Trophoblast cell (in vitro differentiated cells and primary cell): ENCODE measurements around the gene ATP6V0D1.

ENCODE experiments used
- DNase-seq, 2 donors: peaks; one replicate each; pipeline ENCODE4 v3.0.0-alpha.2; 2016
- H2AFZ ChIP-seq: 2 replicates; pipeline ENCODE4 v1.6.1; 2013; ENCODE audit warnings: low read length, moderate library complexity, mild to moderate bottlenecking; ENCODE audit not compliant: insufficient read depth, poor library complexity
- H2AK5ac ChIP-seq: 2 replicates; pipeline ENCODE4 v1.6.1; 2013; ENCODE audit warnings: mild to moderate bottlenecking, low read length
- H2BK120ac ChIP-seq: 2 replicates; pipeline ENCODE4 v1.6.1; 2013; ENCODE audit warnings: low read length, mild to moderate bottlenecking, moderate library complexity; ENCODE audit not compliant: insufficient read depth, poor library complexity
- H2BK12ac ChIP-seq: 2 replicates; pipeline ENCODE4 v1.6.1; 2013; ENCODE audit warnings: mild to moderate bottlenecking, low read length, moderate library complexity
- H2BK5ac ChIP-seq: 2 replicates; pipeline ENCODE4 v1.6.1; 2013; ENCODE audit warnings: low read length, low read depth, moderate library complexity, mild to moderate bottlenecking; ENCODE audit not compliant: poor library complexity
- H3K14ac ChIP-seq: 2 replicates; pipeline ENCODE4 v1.6.1; 2013; ENCODE audit warnings: mild to moderate bottlenecking, low read length
- H3K18ac ChIP-seq: 2 replicates; pipeline ENCODE4 v1.6.1; 2013; ENCODE audit warnings: mild to moderate bottlenecking, low read length
- H3K23ac ChIP-seq: 2 replicates; pipeline ENCODE4 v1.6.1; 2013; ENCODE audit warnings: low read length
- H3K27ac ChIP-seq: 2 replicates; pipeline ENCODE4 v1.5.1; 2013; ENCODE audit warnings: low read depth, mild to moderate bottlenecking, inconsistent platforms, low read length, moderate library complexity
- H3K27me3 ChIP-seq: 2 replicates; pipeline ENCODE4 v1.6.1; 2013; ENCODE audit warnings: inconsistent platforms, mild to moderate bottlenecking, low read length, moderate library complexity; ENCODE audit not compliant: insufficient read depth
- H3K36me3 ChIP-seq, 2 experiments: 1 replicate in 1 of 2; 2 replicates in 1 of 2; pipeline ENCODE4 v1.6.1; 2013; ENCODE audit warnings: low read length in 2 of 2, mild to moderate bottlenecking in 2 of 2, moderate library complexity in 1 of 2; ENCODE audit not compliant: insufficient read depth in 2 of 2, control insufficient read depth in 1 of 2
- H3K4ac ChIP-seq: 2 replicates; pipeline ENCODE4 v1.6.1; 2013; ENCODE audit warnings: low read depth, mild to moderate bottlenecking, low read length, moderate library complexity
- H3K4me1 ChIP-seq, 2 experiments: 1 replicate in 1 of 2; 2 replicates in 1 of 2; pipeline ENCODE4 v1.6.1; 2013; ENCODE audit warnings: low read length in 2 of 2, mild to moderate bottlenecking in 2 of 2, moderate library complexity in 1 of 2; ENCODE audit not compliant: insufficient read depth in 2 of 2, control insufficient read depth in 1 of 2
- H3K4me2 ChIP-seq: 2 replicates; pipeline ENCODE4 v1.6.1; 2013; ENCODE audit warnings: inconsistent platforms, mild to moderate bottlenecking, low read length, moderate library complexity
- H3K4me3 ChIP-seq: 2 replicates; pipeline ENCODE4 v1.5.1; 2013; ENCODE audit warnings: mild to moderate bottlenecking, low read depth, low read length, inconsistent platforms
- H3K79me1 ChIP-seq: one replicate; pipeline ENCODE4 v1.6.1; 2013; ENCODE audit warnings: low read length
- H3K79me2 ChIP-seq: 2 replicates; pipeline ENCODE4 v1.6.1; 2013; ENCODE audit warnings: low read length, mild to moderate bottlenecking; ENCODE audit not compliant: control insufficient read depth, insufficient read depth, poor library complexity
- H3K9ac ChIP-seq: 2 replicates; pipeline ENCODE4 v1.6.1; 2013; ENCODE audit warnings: mild to moderate bottlenecking, low read length
- H3K9me3 ChIP-seq: 2 replicates; pipeline ENCODE4 v1.6.1; 2013; ENCODE audit warnings: low read depth, mild to moderate bottlenecking, control low read depth, inconsistent platforms, low read length; ENCODE audit not compliant: insufficient read depth
- H4K12ac ChIP-seq: 2 replicates; pipeline ENCODE4 v1.6.1; 2013; ENCODE audit warnings: low read depth, mild to moderate bottlenecking, low read length, moderate library complexity
- H4K8ac ChIP-seq: 2 replicates; pipeline ENCODE4 v1.6.1; 2013; ENCODE audit warnings: low read depth, mild to moderate bottlenecking, low read length, moderate library complexity
- H4K91ac ChIP-seq: one replicate; pipeline ENCODE4 v1.6.1; 2013; ENCODE audit warnings: low read depth, mild to moderate bottlenecking, low read length, moderate library complexity
- WGBS: extraction: QIAGEN DNeasy Blood & Tissue Kit; methylation state at CpG from one replicate; pipeline ENCODE4 v1.1.7; 2013; ENCODE audit warnings: missing lambda C conversion rate; ENCODE audit not compliant: insufficient read length, insufficient coverage; ENCODE audit errors: extremely low coverage; 5-methylcytosine and 5-hydroxymethylcytosine counted together

The ATP6V0D1 gene

GRCh38 chr16:67463059-67463458 lies 17.9 kb downstream of the ATP6V0D1 start:
- Histone ChIP-seq H2BK120ac (no peak overlapping the region), H3K4me1 (peaks cover 3 to 4% of the 10 kb centered on the region in 2 experiments), H4K12ac (no peak overlapping the region), H3K36me3 (peaks cover 13 to 19% of the 10 kb centered on the region in 2 experiments), H3K79me1 (no peaks in the 10 kb centered on the region), H2AK5ac (no peak overlapping the region), H4K91ac (no peak overlapping the region), H3K79me2 (no peaks in the 10 kb centered on the region), H3K4me3 (no peak overlapping the region), H3K23ac (no peak overlapping the region), H3K18ac (no peak overlapping the region), H2BK12ac (no peak overlapping the region), H3K4me2 (no peak overlapping the region), H3K27ac (no peak overlapping the region), H3K9me3 (no peaks in the 10 kb centered on the region), H3K9ac (no peak overlapping the region), H2BK5ac (no peak overlapping the region), H3K27me3 (no peaks in the 10 kb centered on the region), H3K4ac (no peak overlapping the region), H4K8ac (no peak overlapping the region), H3K14ac (no peak overlapping the region), H2AFZ (no peak overlapping the region)
- WGBS = no CpG with 5 or more reads among the region's 5 CpGs
- DNase-seq = no peak

- Histone ChIP-seq H3K4me2 (no peak overlapping the region), H4K12ac (no peak overlapping the region), H3K4me3 (no peak overlapping the region), H3K27me3 (no peaks in the 10 kb centered on the region), H3K9me3 (no peaks in the 10 kb centered on the region), H2BK12ac (no peak overlapping the region), H2AK5ac (no peak overlapping the region), H2AFZ (no peak overlapping the region), H3K4me1 (peaks cover 3 to 4% of the 10 kb centered on the region in 2 experiments), H3K23ac (no peak overlapping the region), H3K14ac (no peak overlapping the region), H4K91ac (no peak overlapping the region), H3K4ac (no peak overlapping the region), H3K9ac (no peak overlapping the region), H3K36me3 (peaks cover 16 to 21% of the 10 kb centered on the region in 2 experiments), H3K18ac (no peak overlapping the region), H3K79me2 (no peaks in the 10 kb centered on the region), H3K27ac (no peak overlapping the region), H4K8ac (no peak overlapping the region), H2BK120ac (no peak overlapping the region), H3K79me1 (no peaks in the 10 kb centered on the region), H2BK5ac (no peak overlapping the region)
- no CpG with 5 or more reads among the region's 5 CpGs for WGBS
- DNase-seq = no peak
These were observed 18.7 kb downstream of the ATP6V0D1 start for GRCh38 chr16:67462279-67462655.

GRCh38 chr16:67461600-67462278 lies 19.2 kb downstream of the ATP6V0D1 start:
- Histone ChIP-seq H3K18ac (no peak overlapping the region), H2AK5ac (no peak overlapping the region), H3K27me3 (no peaks in the 10 kb centered on the region), H3K9ac (no peak overlapping the region), H3K4me3 (no peak overlapping the region), H2BK12ac (no peak overlapping the region), H2AFZ (no peak overlapping the region), H3K79me2 (no peaks in the 10 kb centered on the region), H4K12ac (no peak overlapping the region), H3K36me3 (peaks cover 17 to 21% of the 10 kb centered on the region in 2 experiments), H3K4me1 (peaks cover 3 to 4% of the 10 kb centered on the region in 2 experiments), H3K14ac (no peak overlapping the region), H3K4me2 (no peak overlapping the region), H3K4ac (no peak overlapping the region), H3K79me1 (no peaks in the 10 kb centered on the region), H3K9me3 (no peaks in the 10 kb centered on the region), H2BK120ac (no peak overlapping the region), H2BK5ac (no peak overlapping the region), H3K23ac (no peak overlapping the region), H3K27ac (no peak overlapping the region), H4K8ac (no peak overlapping the region), H4K91ac (no peak overlapping the region)
- WGBS = no CpG with 5 or more reads among the region's 8 CpGs
- DNase-seq = no peak

GRCh38 chr16:67460961-67461360 lies 20.0 kb downstream of the ATP6V0D1 start:
- no peak overlapping the region for H4K12ac ChIP-seq
- H2BK12ac ChIP-seq = no peak overlapping the region
- no peak overlapping the region for H3K18ac ChIP-seq
- no peak overlapping the region for H3K27ac ChIP-seq
- no peak overlapping the region for H4K8ac ChIP-seq
- H3K14ac ChIP-seq = no peak overlapping the region
- no peak overlapping the region for H3K4ac ChIP-seq
- no peaks in the 10 kb centered on the region for H3K9me3 ChIP-seq
- DNase-seq = no peak
- H3K4me2 ChIP-seq = no peak overlapping the region
- no peaks in the 10 kb centered on the region for H3K27me3 ChIP-seq
- no peaks in the 10 kb centered on the region for H3K79me1 ChIP-seq
- no peaks in the 10 kb centered on the region for H3K79me2 ChIP-seq
- H3K9ac ChIP-seq = no peak overlapping the region
- no peak overlapping the region for H3K4me3 ChIP-seq
- peaks cover 17 to 21% of the 10 kb centered on the region in 2 experiments for H3K36me3 ChIP-seq
- no peak overlapping the region for H2AFZ ChIP-seq
- H2BK120ac ChIP-seq = no peak overlapping the region
- peaks cover 3 to 4% of the 10 kb centered on the region in 2 experiments for H3K4me1 ChIP-seq
- no peak overlapping the region for H4K91ac ChIP-seq
- no peak overlapping the region for H2AK5ac ChIP-seq
- WGBS = no CpG with 5 or more reads among the region's 2 CpGs
- no peak overlapping the region for H3K23ac ChIP-seq
- H2BK5ac ChIP-seq = no peak overlapping the region
